ENCODE results near the gene CHML.

CHML gene

GRCh38 chr1:241636291-241636690 lies 3.9 kb downstream of the CHML start:
- DNase-seq (ENCODE audit: low read depth), result no peak
- no peak for TF ChIP-seq CTCF (conservative IDR thresholded peaks at IDR 0.05; ENCODE audit: control insufficient read depth, insufficient read depth, low read depth, low read length)
- no peak overlapping the region for H3K4me3 ChIP-seq (ENCODE audit: control insufficient read depth, low read depth, low read length)

DNA sequence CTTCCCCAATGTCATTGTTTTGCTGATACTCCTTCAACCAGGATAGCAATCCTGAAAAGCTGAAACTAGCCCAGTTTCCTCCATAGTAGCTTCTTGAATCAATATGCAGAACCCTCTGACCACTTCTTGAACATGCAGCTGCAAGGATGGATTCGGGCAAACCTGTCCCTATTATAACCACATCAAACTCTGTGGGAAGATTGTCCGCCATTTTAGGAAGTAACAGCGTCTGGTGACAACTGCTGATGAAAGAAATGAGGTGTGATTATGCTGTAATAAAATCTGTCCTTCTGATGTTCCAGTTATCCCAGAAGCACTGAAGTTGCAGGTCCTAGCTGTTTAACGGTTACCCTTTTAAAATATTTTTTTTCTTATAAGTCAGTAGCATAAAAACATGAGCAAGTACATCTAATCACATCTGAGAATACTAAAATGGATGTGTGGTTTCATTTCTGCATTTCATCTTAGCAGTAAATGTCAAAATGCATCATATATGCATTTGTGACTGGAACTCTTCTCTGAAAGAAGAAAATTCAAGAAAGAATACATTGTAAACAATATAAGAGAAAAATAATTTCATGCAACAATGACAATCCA lies 4.5 kb downstream of the CHML start:
- no peak for TF ChIP-seq CTCF (conservative IDR thresholded peaks at IDR 0.05; ENCODE audit: control insufficient read depth, insufficient read depth, low read depth, low read length)
- no peak for DNase-seq (ENCODE audit: low read depth)
- H3K4me3 ChIP-seq (ENCODE audit: control insufficient read depth, low read depth, low read length), result no peak overlapping the region

DNA sequence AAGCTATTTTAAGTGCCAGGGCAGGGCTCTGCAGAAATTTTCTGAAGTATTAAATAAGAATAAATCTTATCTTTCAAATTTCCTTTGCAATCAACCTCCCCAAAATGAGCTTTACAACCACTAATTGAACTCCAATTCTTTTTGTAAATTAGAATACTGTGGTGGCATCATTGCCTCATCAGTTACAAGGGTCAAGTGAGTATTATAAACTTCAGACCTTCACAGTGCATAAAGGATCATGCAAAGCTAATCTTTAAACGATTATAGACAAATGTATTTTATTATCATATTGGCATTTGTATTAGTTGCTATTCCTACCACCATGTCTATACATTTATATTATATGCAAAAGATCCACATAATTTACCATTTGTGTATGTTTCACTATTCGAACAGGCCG lies 7.2 kb downstream of the CHML start:
- no peak overlapping the region for H3K4me3 ChIP-seq (ENCODE audit: control insufficient read depth, low read depth, low read length)
- no peak for DNase-seq (ENCODE audit: low read depth)
- TF ChIP-seq CTCF (conservative IDR thresholded peaks at IDR 0.05; ENCODE audit: control insufficient read depth, insufficient read depth, low read depth, low read length), result no peak

DNA sequence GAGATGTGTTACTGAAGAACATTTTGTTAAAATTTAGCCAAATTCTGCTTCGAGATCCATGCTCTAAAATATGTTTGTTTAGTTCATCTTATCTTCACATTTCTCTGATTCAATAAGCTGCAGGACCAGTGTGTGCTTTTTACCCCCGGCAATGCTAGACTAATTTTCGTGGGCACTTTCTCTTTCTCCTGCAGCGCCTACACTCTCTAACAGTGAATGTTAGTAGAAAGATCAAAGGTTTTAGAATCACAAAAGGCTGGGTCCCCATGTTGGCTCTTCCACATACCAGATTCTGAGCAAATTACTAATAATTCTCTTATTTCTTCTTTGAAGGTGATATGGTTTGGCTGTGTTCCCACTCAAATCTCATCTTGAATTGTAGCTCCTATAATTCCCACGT lies 8.5 kb downstream of the CHML start:
- DNase-seq (ENCODE audit: low read depth), result no peak
- no peak for TF ChIP-seq CTCF (conservative IDR thresholded peaks at IDR 0.05; ENCODE audit: control insufficient read depth, insufficient read depth, low read depth, low read length)
- no peak overlapping the region for H3K4me3 ChIP-seq (ENCODE audit: control insufficient read depth, low read depth, low read length)

DNA sequence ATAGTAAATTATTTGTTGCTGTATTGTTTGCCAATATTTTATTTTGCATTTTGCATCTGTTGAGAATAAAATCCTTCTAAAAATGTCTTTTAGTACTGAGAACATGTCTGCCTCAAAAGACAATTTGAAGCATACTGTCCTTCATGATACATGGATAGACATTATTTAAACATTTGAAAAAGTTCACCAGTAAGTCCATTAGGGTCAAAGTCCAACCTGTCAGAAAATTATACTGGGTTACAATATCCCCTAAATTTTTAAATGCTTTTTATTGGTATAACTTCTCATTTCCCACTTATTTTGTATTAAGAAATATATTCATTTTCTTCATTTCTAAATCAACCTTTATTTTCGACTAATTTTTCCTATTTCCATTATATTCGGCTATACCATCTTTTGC lies 9.3 kb downstream of the CHML start:
- H3K4me3 ChIP-seq (ENCODE audit: control insufficient read depth, low read depth, low read length), result no peak overlapping the region
- DNase-seq (ENCODE audit: low read depth), result no peak
- no peak for TF ChIP-seq CTCF (conservative IDR thresholded peaks at IDR 0.05; ENCODE audit: control insufficient read depth, insufficient read depth, low read depth, low read length)

DNA sequence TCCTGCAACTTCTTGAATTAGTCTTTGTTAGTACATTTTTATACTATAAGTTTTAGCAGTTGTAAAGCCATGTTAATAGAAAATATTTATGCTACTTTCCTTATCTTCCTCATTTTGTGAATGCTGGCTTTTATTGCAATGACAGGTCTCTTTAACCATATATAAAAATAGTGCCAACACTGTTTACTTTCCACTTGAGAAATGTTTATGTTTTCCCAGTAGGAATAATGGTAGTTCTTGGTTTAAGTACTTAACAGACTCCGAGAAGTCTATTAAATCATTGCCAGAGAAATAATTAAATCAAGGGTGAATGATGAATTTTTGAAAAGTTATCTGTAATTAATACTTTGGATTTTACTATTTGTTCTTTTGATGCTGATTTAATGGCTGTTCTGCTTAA lies 9.7 kb downstream of the CHML start:
- TF ChIP-seq CTCF (conservative IDR thresholded peaks at IDR 0.05; ENCODE audit: control insufficient read depth, insufficient read depth, low read depth, low read length), result no peak
- no peak for DNase-seq (ENCODE audit: low read depth)
- H3K4me3 ChIP-seq (ENCODE audit: control insufficient read depth, low read depth, low read length), result no peak overlapping the region

DNA sequence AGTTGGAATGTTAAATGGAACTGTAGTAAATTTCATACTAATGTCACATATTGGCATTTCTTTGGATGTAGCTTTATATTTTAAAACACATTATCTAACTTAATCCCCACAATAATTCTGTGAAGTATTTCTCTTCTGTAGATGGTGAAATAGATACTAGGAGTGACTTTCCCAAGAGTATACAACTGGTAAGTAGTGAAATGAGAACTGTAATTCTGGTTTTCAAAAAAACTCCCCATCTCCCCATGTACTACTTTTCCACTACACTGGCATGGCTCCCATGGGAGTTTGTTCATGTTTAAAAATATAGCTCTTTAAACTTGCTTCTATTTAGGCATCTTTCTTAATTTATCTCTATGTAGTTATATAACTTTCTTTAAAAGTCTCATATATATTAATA lies 10.2 kb downstream of the CHML start:
- no peak overlapping the region for H3K4me3 ChIP-seq (ENCODE audit: control insufficient read depth, low read depth, low read length)
- no peak for DNase-seq (ENCODE audit: low read depth)
- TF ChIP-seq CTCF (conservative IDR thresholded peaks at IDR 0.05; ENCODE audit: control insufficient read depth, insufficient read depth, low read depth, low read length), result no peak

Data from fibroblast of mammary gland (primary cell).